ENCODE data around the gene ZNF236.

The ZNF236 gene

GRCh38 chr18:77008576-77009315 lies 186.4 kb downstream of the ZNF236 start:
- no peak for DNase-seq (ENCODE audit: low read depth)
- TF ChIP-seq CTCF (IDR thresholded peaks at IDR 0.05; ENCODE audit: low read depth, low read length, missing control alignments): no peak
- no peak overlapping the region for H3K4me3 ChIP-seq (ENCODE audit: low read depth, low read length)

- no peak for DNase-seq (ENCODE audit: low read depth)
- TF ChIP-seq CTCF (IDR thresholded peaks at IDR 0.05; ENCODE audit: low read depth, low read length, missing control alignments): no peak
- H3K4me3 ChIP-seq (ENCODE audit: low read depth, low read length): no peak overlapping the region
These were observed 187.3 kb downstream of the ZNF236 start for GRCh38 chr18:77009675-77010074.

GRCh38 chr18:77012120-77012519 lies 189.8 kb downstream of the ZNF236 start:
- DNase-seq (ENCODE audit: low read depth): no peak
- TF ChIP-seq CTCF (IDR thresholded peaks at IDR 0.05; ENCODE audit: low read depth, low read length, missing control alignments): no peak
- no peak overlapping the region for H3K4me3 ChIP-seq (ENCODE audit: low read depth, low read length)

DNA sequence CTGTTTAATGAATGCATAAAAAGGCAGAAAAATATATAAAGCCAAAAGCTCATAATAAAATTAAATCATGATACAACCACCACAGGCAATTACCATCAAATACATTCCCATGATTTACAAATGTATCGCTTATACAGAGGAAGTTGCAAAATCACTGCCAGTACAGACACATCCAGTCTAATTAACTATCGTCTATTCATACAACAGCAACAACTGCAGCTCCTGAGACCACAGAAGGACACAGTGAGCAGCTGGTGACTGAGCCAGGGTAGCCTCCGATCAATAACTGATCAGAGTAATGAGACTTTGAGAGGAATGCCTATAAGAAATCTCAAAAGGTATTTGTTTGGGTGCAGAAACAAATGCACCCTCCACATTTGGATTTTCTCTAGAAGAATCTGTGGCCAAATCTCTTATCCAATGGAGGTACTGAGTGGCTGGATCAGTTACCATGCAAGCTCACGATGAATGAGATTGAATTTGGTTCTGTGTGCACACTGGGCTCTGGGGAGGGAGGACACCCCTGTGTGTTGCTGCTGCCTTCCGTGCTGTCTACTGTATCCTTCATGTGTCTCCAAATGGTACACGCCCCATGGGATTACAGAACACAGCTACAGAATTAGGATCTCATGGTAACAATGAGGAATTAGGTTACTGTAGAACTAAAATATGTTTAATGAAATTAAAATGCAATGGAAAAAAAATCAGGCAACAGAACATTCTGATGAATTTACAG lies 190.6 kb downstream of the ZNF236 start:
- no peak for DNase-seq (ENCODE audit: low read depth)
- no peak overlapping the region for H3K4me3 ChIP-seq (ENCODE audit: low read depth, low read length)

DNA sequence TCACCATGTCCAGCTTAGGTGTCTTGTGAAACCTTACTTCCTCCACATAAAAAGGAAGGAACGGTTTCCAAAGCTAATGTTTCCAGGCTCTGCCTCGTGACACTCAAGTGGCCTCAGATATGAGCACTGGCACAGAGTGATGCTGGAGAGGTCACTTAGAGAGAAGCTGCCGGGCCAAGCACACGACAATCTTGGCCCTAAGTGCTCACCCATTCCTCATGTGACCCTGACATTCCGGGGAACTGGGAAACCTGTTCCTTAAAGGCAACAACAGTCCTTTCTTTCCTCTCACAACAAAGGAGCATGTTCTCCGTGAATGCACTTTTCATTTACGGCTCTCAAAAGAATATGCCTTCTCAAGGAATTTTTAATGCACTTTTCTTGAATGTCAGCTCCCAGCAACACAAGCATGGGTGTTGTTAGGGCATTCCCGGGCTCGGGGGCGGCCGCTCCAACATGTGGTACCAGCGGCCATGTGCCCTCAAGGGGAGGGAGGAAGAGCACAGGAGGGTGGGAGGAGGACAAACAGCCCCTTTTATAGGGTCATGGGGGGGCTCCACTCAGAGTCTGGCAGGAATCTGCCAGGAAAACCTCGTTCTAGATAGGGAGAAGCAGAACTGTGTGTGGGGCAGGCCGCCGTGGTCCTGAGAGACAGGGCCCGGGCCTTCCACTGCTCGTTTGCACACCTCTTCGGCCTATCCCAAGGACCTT lies 191.6 kb downstream of the ZNF236 start:
- no peak overlapping the region for H3K4me3 ChIP-seq (ENCODE audit: low read depth, low read length)
- no peak for DNase-seq (ENCODE audit: low read depth)
- TF ChIP-seq CTCF (IDR thresholded peaks at IDR 0.05; ENCODE audit: low read depth, low read length, missing control alignments): no peak

More for the DNA sequence above, 190.6 kb downstream of the ZNF236 start:
- TF ChIP-seq CTCF (IDR thresholded peaks at IDR 0.05; ENCODE audit: low read depth, low read length, missing control alignments): no peak

DNA sequence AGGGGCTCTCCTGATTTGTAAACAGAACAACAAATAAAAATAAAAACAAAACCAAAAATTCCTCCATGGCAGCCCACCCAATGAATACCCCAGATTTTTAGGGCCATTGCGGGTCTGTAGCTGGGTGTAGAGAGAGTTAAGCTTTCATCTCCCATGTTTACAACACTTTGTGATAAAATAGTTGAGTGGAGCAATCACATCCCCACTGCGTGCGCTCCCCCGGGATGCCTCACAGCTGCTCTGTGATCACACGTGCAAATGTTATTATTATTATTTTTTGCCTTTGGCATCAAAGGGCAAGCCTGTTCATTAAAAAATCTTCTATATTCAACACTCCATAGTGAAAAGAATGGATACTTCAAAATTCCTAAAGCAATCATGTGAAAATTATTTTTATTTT lies 192.2 kb downstream of the ZNF236 start:
- no peak for TF ChIP-seq CTCF (IDR thresholded peaks at IDR 0.05; ENCODE audit: low read depth, low read length, missing control alignments)
- no peak for DNase-seq (ENCODE audit: low read depth)

More for the DNA sequence above, 192.2 kb downstream of the ZNF236 start:
- H3K4me3 ChIP-seq (ENCODE audit: low read depth, low read length): no peak overlapping the region

All from GM12864 (cell line).